GDM1 (cell line): ENCODE data around the gene MRPL42.
"Not testable (repeated sequence)": the region's sequence is repeated elsewhere in the genome, so short reads cannot be mapped to it uniquely, and the experiment has no call there.

Experiments used
- DNase-seq: peaks from one replicate; lab custom pipeline; 2025; lab: John Stamatoyannopoulos, UW

MRPL42 gene

GRCh38 chr12:93549174-93549573 lies 81.9 kb downstream of the MRPL42 start:
- DNase-seq = no peak

- DNase-seq = no peak
Measured at GRCh38 chr12:93550748-93551611, 83.7 kb downstream of the MRPL42 start.

GRCh38 chr12:93552427-93552826 lies 85.1 kb downstream of the MRPL42 start:
- no peak for DNase-seq

GRCh38 chr12:93557879-93558278 lies 90.6 kb downstream of the MRPL42 start:
- not testable (repeated sequence) for DNase-seq

GRCh38 chr12:93558685-93559084 lies 91.4 kb downstream of the MRPL42 start:
- not testable (repeated sequence) for DNase-seq

- DNase-seq = no peak
Measured at GRCh38 chr12:93563807-93564538, 96.7 kb downstream of the MRPL42 start.

GRCh38 chr12:93565760-93566159 lies 98.4 kb downstream of the MRPL42 start:
- DNase-seq = no peak
